ENCODE results near the gene CDYL2.

CDYL2 gene

GRCh38 chr16:80844395-80844794 lies 40.0 kb upstream of the CDYL2 start:
- H3K27ac ChIP-seq, result no peak overlapping the region
- TF ChIP-seq CTCF (IDR thresholded peaks at IDR 0.05), result no peak
- TF ChIP-seq ZFX (IDR thresholded peaks at IDR 0.05; ENCODE audit: borderline replicate concordance), result no peak

- H3K27ac ChIP-seq, result no peak overlapping the region
- TF ChIP-seq ZFX (IDR thresholded peaks at IDR 0.05; ENCODE audit: borderline replicate concordance), result no peak
- TF ChIP-seq CTCF (IDR thresholded peaks at IDR 0.05), result no peak
These were observed 36.8 kb upstream of the CDYL2 start for GRCh38 chr16:80841231-80841630.

- no peak for TF ChIP-seq CTCF (IDR thresholded peaks at IDR 0.05)
- TF ChIP-seq ZFX (IDR thresholded peaks at IDR 0.05; ENCODE audit: borderline replicate concordance), result no peak
- peak overlapping the region; percentile 98 for H3K27ac ChIP-seq
These were observed 33.2 kb upstream of the CDYL2 start for GRCh38 chr16:80837533-80838147.

GRCh38 chr16:80836846-80837245 lies 32.4 kb upstream of the CDYL2 start:
- TF ChIP-seq CTCF (IDR thresholded peaks at IDR 0.05), result no peak
- no peak for TF ChIP-seq ZFX (IDR thresholded peaks at IDR 0.05; ENCODE audit: borderline replicate concordance)
- peak overlapping the region; percentile 98 for H3K27ac ChIP-seq

- H3K27ac ChIP-seq, result peak overlapping the region; percentile 98
- TF ChIP-seq CTCF (IDR thresholded peaks at IDR 0.05), result no peak
These were observed 31.8 kb upstream of the CDYL2 start for GRCh38 chr16:80836202-80836601.

- H3K27ac ChIP-seq, result no peak overlapping the region
- TF ChIP-seq CTCF (IDR thresholded peaks at IDR 0.05) (no peak), ZFX (IDR thresholded peaks at IDR 0.05; ENCODE audit: borderline replicate concordance) (no peak)
These were observed 26.6 kb upstream of the CDYL2 start for GRCh38 chr16:80831039-80831438.

GRCh38 chr16:80828495-80828894 lies 24.1 kb upstream of the CDYL2 start:
- TF ChIP-seq CTCF (IDR thresholded peaks at IDR 0.05), result no peak
- no peak for TF ChIP-seq ZFX (IDR thresholded peaks at IDR 0.05; ENCODE audit: borderline replicate concordance)

More at GRCh38 chr16:80828495-80828894, 24.1 kb upstream of the CDYL2 start:
- no peak overlapping the region for H3K27ac ChIP-seq

All from 22Rv1 (cell line).